ENCODE results near the gene ATPAF2.

ATPAF2 gene

DNA sequence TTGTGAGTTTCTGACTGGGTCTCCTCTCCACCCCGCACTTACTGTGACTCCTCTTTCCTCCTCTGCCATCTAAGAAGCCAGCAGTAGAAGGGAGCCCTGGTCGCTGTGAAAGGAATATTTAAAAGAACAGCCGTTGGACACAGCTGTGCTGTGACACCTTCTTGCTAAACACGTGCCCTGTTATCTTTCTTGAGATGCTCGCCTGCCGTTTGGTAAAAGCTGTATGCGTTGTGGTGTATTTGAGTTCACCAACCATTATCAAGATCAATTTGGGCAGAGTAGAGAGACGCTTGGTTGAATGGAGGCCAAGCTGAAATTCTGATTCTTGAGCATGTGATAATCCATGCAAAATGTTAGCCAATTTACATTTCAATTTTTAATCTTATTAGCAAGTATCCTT is 4.0 kb upstream of the ATPAF2 start:
- H3K36me3 ChIP-seq (ENCODE audit: control insufficient read depth, low read length), result peaks cover 39% of the 10 kb centered on the region
- H3K4me3 ChIP-seq (ENCODE audit: low read length), result no peak overlapping the region
- H3K27ac ChIP-seq (ENCODE audit: low read depth, low read length), result no peak overlapping the region
- H3K4me2 ChIP-seq (ENCODE audit: low read length), result no peak overlapping the region
- H4K20me1 ChIP-seq (ENCODE audit: control insufficient read depth, insufficient read depth, low read depth, low read length), result no peaks in the 10 kb centered on the region
- peaks cover 34% of the 10 kb centered on the region for H3K4me1 ChIP-seq (ENCODE audit: control insufficient read depth, low read length)
- no peaks in the 10 kb centered on the region for H3K9me2 ChIP-seq (replicated peaks; ENCODE audit: control insufficient read depth, low read length)
- no peak for TF ChIP-seq EZH2phosphoT487 (IDR thresholded peaks at IDR 0.05; ENCODE audit: borderline replicate concordance, low read length)
- TF ChIP-seq, protein P1, sequence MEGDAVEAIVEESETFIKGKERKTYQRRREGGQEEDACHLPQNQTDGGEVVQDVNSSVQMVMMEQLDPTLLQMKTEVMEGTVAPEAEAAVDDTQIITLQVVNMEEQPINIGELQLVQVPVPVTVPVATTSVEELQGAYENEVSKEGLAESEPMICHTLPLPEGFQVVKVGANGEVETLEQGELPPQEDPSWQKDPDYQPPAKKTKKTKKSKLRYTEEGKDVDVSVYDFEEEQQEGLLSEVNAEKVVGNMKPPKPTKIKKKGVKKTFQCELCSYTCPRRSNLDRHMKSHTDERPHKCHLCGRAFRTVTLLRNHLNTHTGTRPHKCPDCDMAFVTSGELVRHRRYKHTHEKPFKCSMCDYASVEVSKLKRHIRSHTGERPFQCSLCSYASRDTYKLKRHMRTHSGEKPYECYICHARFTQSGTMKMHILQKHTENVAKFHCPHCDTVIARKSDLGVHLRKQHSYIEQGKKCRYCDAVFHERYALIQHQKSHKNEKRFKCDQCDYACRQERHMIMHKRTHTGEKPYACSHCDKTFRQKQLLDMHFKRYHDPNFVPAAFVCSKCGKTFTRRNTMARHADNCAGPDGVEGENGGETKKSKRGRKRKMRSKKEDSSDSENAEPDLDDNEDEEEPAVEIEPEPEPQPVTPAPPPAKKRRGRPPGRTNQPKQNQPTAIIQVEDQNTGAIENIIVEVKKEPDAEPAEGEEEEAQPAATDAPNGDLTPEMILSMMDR (IDR thresholded peaks at IDR 0.05; ENCODE audit: low read depth, low read length, poor library complexity, severe bottlenecking), result no peak
- no peaks in the 10 kb centered on the region for H3K27me3 ChIP-seq (ENCODE audit: control insufficient read depth, low read length)
- H3F3A ChIP-seq (ENCODE audit: control insufficient read depth, insufficient read depth), result peaks cover 3% of the 10 kb centered on the region
- peaks cover 53% of the 10 kb centered on the region for H3K79me2 ChIP-seq (ENCODE audit: control insufficient read depth, low read length)
- no peaks in the 10 kb centered on the region for H3K9me3 ChIP-seq (ENCODE audit: control insufficient read depth, insufficient read depth, low read length)

- Histone ChIP-seq H3K27me3 (ENCODE audit: control insufficient read depth, low read length) (no peaks in the 10 kb centered on the region), H3K36me3 (ENCODE audit: control insufficient read depth, low read length) (peaks cover 31% of the 10 kb centered on the region), H3K4me2 (ENCODE audit: low read length) (peak overlapping the region; percentile 95; the same call in 1 of the 2 replicates), H3K9me3 (ENCODE audit: control insufficient read depth, insufficient read depth, low read length) (no peaks in the 10 kb centered on the region), H3K4me1 (ENCODE audit: control insufficient read depth, low read length) (peaks cover 45% of the 10 kb centered on the region), H4K20me1 (ENCODE audit: control insufficient read depth, insufficient read depth, low read depth, low read length) (no peaks in the 10 kb centered on the region), H3F3A (ENCODE audit: control insufficient read depth, insufficient read depth) (peaks cover 7% of the 10 kb centered on the region), H3K27ac (ENCODE audit: low read depth, low read length) (no peak overlapping the region), H3K79me2 (ENCODE audit: control insufficient read depth, low read length) (peaks cover 65% of the 10 kb centered on the region), H3K9me2 (replicated peaks; ENCODE audit: control insufficient read depth, low read length) (no peaks in the 10 kb centered on the region), H3K4me3 (ENCODE audit: low read length) (no peak overlapping the region)
- TF ChIP-seq, protein P1 (IDR thresholded peaks at IDR 0.05; ENCODE audit: low read depth, low read length, poor library complexity, severe bottlenecking), result no peak
- TF ChIP-seq EZH2phosphoT487 (IDR thresholded peaks at IDR 0.05; ENCODE audit: borderline replicate concordance, low read length), result no peak
These were observed 2.8 kb upstream of the ATPAF2 start for GRCh38 chr17:18041776-18042175.

DNA sequence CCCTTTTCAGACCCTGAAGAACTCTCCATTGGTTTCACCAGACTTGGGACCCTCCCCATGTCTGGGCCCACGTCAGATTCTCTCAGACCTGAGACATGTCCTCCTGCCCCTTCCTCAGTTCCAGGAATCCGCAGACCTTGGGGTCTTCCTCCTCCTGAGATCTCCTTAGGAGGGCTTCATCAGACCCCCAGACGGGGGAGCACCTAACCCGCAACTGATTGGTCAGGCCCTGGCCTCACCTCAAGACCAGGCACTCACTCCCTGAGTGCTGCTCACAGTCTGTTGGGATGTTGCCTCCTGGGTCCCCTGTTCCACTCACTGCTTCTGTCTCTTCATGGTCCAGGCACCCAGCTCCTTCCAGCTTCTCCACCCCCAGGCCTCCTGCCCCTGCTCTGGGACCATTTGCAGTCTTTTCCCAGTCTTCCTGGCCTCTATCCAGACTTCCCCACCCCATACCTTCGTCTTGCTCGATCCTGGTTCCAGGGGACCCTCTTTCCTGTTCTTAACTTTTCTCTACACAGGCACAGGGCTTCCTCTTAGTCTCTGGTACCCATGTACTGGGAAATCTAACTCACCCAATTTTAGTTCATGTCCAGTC is 1.4 kb upstream of the ATPAF2 start:
- Histone ChIP-seq H3K9me2 (replicated peaks; ENCODE audit: control insufficient read depth, low read length) (no peaks in the 10 kb centered on the region), H4K20me1 (ENCODE audit: control insufficient read depth, insufficient read depth, low read depth, low read length) (no peaks in the 10 kb centered on the region; the same call in 1 of the 2 replicates), H3K27ac (ENCODE audit: low read depth, low read length) (no peak overlapping the region), H3K36me3 (ENCODE audit: control insufficient read depth, low read length) (peaks cover 20% of the 10 kb centered on the region), H3K4me3 (ENCODE audit: low read length) (peak overlapping the region; percentile 99), H3K79me2 (ENCODE audit: control insufficient read depth, low read length) (peaks cover 79% of the 10 kb centered on the region), H3K27me3 (ENCODE audit: control insufficient read depth, low read length) (no peaks in the 10 kb centered on the region), H3F3A (ENCODE audit: control insufficient read depth, insufficient read depth) (peaks cover 14% of the 10 kb centered on the region), H3K9me3 (ENCODE audit: control insufficient read depth, insufficient read depth, low read length) (no peaks in the 10 kb centered on the region), H3K4me2 (ENCODE audit: low read length) (peak overlapping the region; percentile 95), H3K4me1 (ENCODE audit: control insufficient read depth, low read length) (peaks cover 45% of the 10 kb centered on the region)
- no peak for TF ChIP-seq EZH2phosphoT487 (IDR thresholded peaks at IDR 0.05; ENCODE audit: borderline replicate concordance, low read length)
- TF ChIP-seq, protein P1 (IDR thresholded peaks at IDR 0.05; ENCODE audit: low read depth, low read length, poor library complexity, severe bottlenecking), result no peak
